Stimulated activated CD4-positive, alpha-beta T cell treated with anti-CD3 and anti-CD28 coated beads, TNF-alpha, amount 100 ng/mL, for 48 hours (primary cell): Measurements from ENCODE around the gene MYH11.
"Not testable (repeated sequence)": the region's sequence is repeated elsewhere in the genome, so short reads cannot be mapped to it uniquely, and the experiment has no call there.

ENCODE experiments used
- DNase-seq, 3 donors: peaks; one replicate each; pipeline ENCODE4 v3.0.0-alpha.2; 2020; ENCODE audit warnings: low read depth in 3 of 3

MYH11 gene

GRCh38 chr16:15810949-15811348, 45.9 kb downstream of the MYH11 start:
- DNase-seq = no peak

- DNase-seq = no peak
These were observed 46.4 kb downstream of the MYH11 start for GRCh38 chr16:15810411-15810810.

- not testable (repeated sequence) for DNase-seq
These were observed 47.5 kb downstream of the MYH11 start for GRCh38 chr16:15809297-15809696.

- DNase-seq = no peak
These were observed 48.8 kb downstream of the MYH11 start for GRCh38 chr16:15808071-15808470.

GRCh38 chr16:15807603-15808009, 49.2 kb downstream of the MYH11 start:
- no peak for DNase-seq

GRCh38 chr16:15803618-15804017, 53.2 kb downstream of the MYH11 start:
- no peak for DNase-seq

- no peak for DNase-seq
These were observed 56.9 kb downstream of the MYH11 start for GRCh38 chr16:15799851-15800495.

- DNase-seq = no peak
These were observed 58.2 kb downstream of the MYH11 start for GRCh38 chr16:15798671-15799070.

GRCh38 chr16:15796885-15797284, 59.9 kb downstream of the MYH11 start:
- no peak for DNase-seq

GRCh38 chr16:15795615-15796014, 61.2 kb downstream of the MYH11 start:
- no peak for DNase-seq

GRCh38 chr16:15792563-15792971, 64.3 kb downstream of the MYH11 start:
- no peak for DNase-seq

GRCh38 chr16:15790458-15790857, 66.4 kb downstream of the MYH11 start:
- no peak for DNase-seq

- not testable (repeated sequence) for DNase-seq
These were observed 67.0 kb downstream of the MYH11 start for GRCh38 chr16:15789816-15790215.

GRCh38 chr16:15788846-15789239, 68.0 kb downstream of the MYH11 start:
- DNase-seq = no peak

GRCh38 chr16:15786501-15786900, 70.3 kb downstream of the MYH11 start:
- no peak for DNase-seq

- no peak for DNase-seq
These were observed 71.3 kb downstream of the MYH11 start for GRCh38 chr16:15785386-15786059.

GRCh38 chr16:15783985-15784384, 72.8 kb downstream of the MYH11 start:
- no peak for DNase-seq

- DNase-seq = no peak
These were observed 74.1 kb downstream of the MYH11 start for GRCh38 chr16:15782573-15783365.

- DNase-seq = no peak
These were observed 75.2 kb downstream of the MYH11 start for GRCh38 chr16:15781650-15782049.

GRCh38 chr16:15780805-15781204, 76.0 kb downstream of the MYH11 start:
- no peak for DNase-seq

- no peak for DNase-seq
These were observed 77.0 kb downstream of the MYH11 start for GRCh38 chr16:15779664-15780351.

GRCh38 chr16:15778999-15779614, 77.7 kb downstream of the MYH11 start:
- no peak for DNase-seq
